Stimulated activated CD8-positive, alpha-beta memory T cell treated with anti-CD3 and anti-CD28 coated beads, Interleukin-2, amount 100 ng/mL, for 1 hour (primary cell): ENCODE results near the gene RNF138.
"Not testable (repeated sequence)": the region's sequence is repeated elsewhere in the genome, so short reads cannot be mapped to it uniquely, and the experiment has no call there.

Source experiments
- DNase-seq, 2 donors: peaks; one replicate each; pipeline ENCODE4 v3.0.0-alpha.2; 2020; ENCODE audit warnings: low read depth in 2 of 2

The RNF138 gene

GRCh38 chr18:32173654-32174053, 82.0 kb downstream of the RNF138 start:
- DNase-seq, result no peak

GRCh38 chr18:32174719-32175118, 83.0 kb downstream of the RNF138 start:
- no peak for DNase-seq

- no peak for DNase-seq
Observed at GRCh38 chr18:32175265-32175664, 83.6 kb downstream of the RNF138 start.

GRCh38 chr18:32176745-32177144, 85.1 kb downstream of the RNF138 start:
- not testable (repeated sequence) for DNase-seq

GRCh38 chr18:32177530-32177929, 85.9 kb downstream of the RNF138 start:
- DNase-seq, result no peak
